GM23338 (cell line): ENCODE results near the gene NOVA2. TPM values are rescaled to one million over a fixed set of nuclear protein-coding genes. Genes with fewer than 3 reads are reported as not detected.

ENCODE experiments used
- ATAC-seq: fragments of 200-7000 bp; cut with Tn5 transposase; 3 replicates; pipeline ENCODE4 v1.9.1; 2020
- DNase-seq: peaks from one replicate; pipeline ENCODE4 v3.0.0-alpha.2; 2015; ENCODE audit warnings: low spot score
- H2AFZ ChIP-seq: fragments of 200-600 bp; sonication (generic); 2 replicates; pipeline ENCODE4 v1.8.0; 2016; ENCODE audit warnings: antibody characterized with exemption, mild to moderate bottlenecking, moderate library complexity
- H3F3A ChIP-seq: fragments of 200-600 bp; sonication (generic); replicated peaks from 2 replicates; pipeline ENCODE4 v1.8.0; 2017; ENCODE audit warnings: antibody characterized with exemption, mixed run types, low read depth
- H3K27ac ChIP-seq: fragments of 200-600 bp; sonication (generic); 2 replicates; pipeline ENCODE4 v1.6.1; 2016; ENCODE audit warnings: low read depth
- H3K27me3 ChIP-seq: fragments of 200-600 bp; sonication (generic); 2 replicates; pipeline ENCODE4 v1.8.0; 2016; ENCODE audit warnings: mild to moderate bottlenecking, mixed run types, moderate library complexity; ENCODE audit not compliant: insufficient read depth
- H3K36me3 ChIP-seq: fragments of 200-600 bp; sonication (generic); 2 replicates; pipeline ENCODE4 v1.8.0; 2016; ENCODE audit warnings: mild to moderate bottlenecking; ENCODE audit not compliant: insufficient read depth
- H3K4me1 ChIP-seq: fragments of 200-600 bp; sonication (generic); 2 replicates; pipeline ENCODE4 v1.8.0; 2016; ENCODE audit warnings: mild to moderate bottlenecking, moderate library complexity; ENCODE audit not compliant: insufficient read depth
- H3K4me2 ChIP-seq: fragments of 200-600 bp; sonication (generic); 2 replicates; pipeline ENCODE4 v1.7.1; 2017; ENCODE audit warnings: mixed run types
- H3K4me3 ChIP-seq: fragments of 200-600 bp; sonication (generic); 2 replicates; pipeline ENCODE4 v1.6.1; 2016; ENCODE audit warnings: mixed run types
- H3K79me2 ChIP-seq: fragments of 200-600 bp; sonication (generic); replicated peaks from 2 replicates; pipeline ENCODE4 v1.8.0; 2017; ENCODE audit warnings: mild to moderate bottlenecking; ENCODE audit not compliant: insufficient read depth
- H3K9me2 ChIP-seq: fragments of 200-600 bp; sonication (generic); 2 replicates; pipeline ENCODE4 v1.8.0; 2017; ENCODE audit not compliant: insufficient read depth
- H4K20me1 ChIP-seq: fragments of 200-600 bp; sonication (generic); replicated peaks from 2 replicates; pipeline ENCODE4 v1.8.0; 2017; ENCODE audit warnings: mild to moderate bottlenecking; ENCODE audit not compliant: insufficient read depth
- H3K27ac Mint-ChIP-seq: 2 replicates; pipeline ENCODE4 v1.8.0; 2020; ENCODE audit warnings: inconsistent platforms, mild to moderate bottlenecking, moderate library complexity, mixed read lengths
- H3K27me3 Mint-ChIP-seq: 3 replicates; pipeline ENCODE4 v1.8.0; 2022; ENCODE audit warnings: low read depth, mild to moderate bottlenecking, moderate library complexity, mixed read lengths, inconsistent platforms; ENCODE audit not compliant: insufficient read depth, poor library complexity
- H3K36me3 Mint-ChIP-seq: 3 replicates; pipeline ENCODE4 v1.8.0; 2021; ENCODE audit warnings: low read depth, mild to moderate bottlenecking, inconsistent platforms, moderate library complexity, mixed read lengths
- H3K4me1 Mint-ChIP-seq: 3 replicates; pipeline ENCODE4 v1.8.0; 2020; ENCODE audit warnings: mild to moderate bottlenecking, inconsistent platforms, mixed read lengths
- H3K4me3 Mint-ChIP-seq: 3 replicates; pipeline ENCODE4 v1.8.0; 2021; ENCODE audit warnings: moderate library complexity, mild to moderate bottlenecking, inconsistent platforms, mixed read lengths
- H3K9me3 Mint-ChIP-seq: 3 replicates; pipeline ENCODE4 v1.8.0; 2020; ENCODE audit warnings: moderate library complexity, mild to moderate bottlenecking, inconsistent platforms, mixed read lengths
- CREB1 ChIP-seq: fragments of 250-450 bp; sonication (Bioruptor Pico); IDR thresholded peaks from 2 replicates; pipeline ENCODE4 v1.5.0; 2020; ENCODE audit warnings: low read depth, mild to moderate bottlenecking, moderate library complexity
- EZH2 ChIP-seq: fragments of 200-600 bp; sonication (generic); IDR thresholded peaks from one replicate; pipeline ENCODE4 v1.8.0; 2017; ENCODE audit warnings: antibody characterized with exemption, mild to moderate bottlenecking, low read depth; ENCODE audit not compliant: unreplicated experiment
- EZH2phosphoT487 ChIP-seq: fragments of 200-600 bp; sonication (generic); IDR thresholded peaks from one replicate; pipeline ENCODE4 v1.8.1; 2018; ENCODE audit warnings: antibody characterized with exemption; ENCODE audit not compliant: unreplicated experiment
- NANOG ChIP-seq: IDR thresholded peaks from 2 replicates; pipeline ENCODE4 v1.6.1; 2016; ENCODE audit warnings: antibody characterized with exemption, borderline replicate concordance
- POLR2AphosphoS5 ChIP-seq: IDR thresholded peaks from 2 replicates; pipeline ENCODE4 v1.6.1; 2016; ENCODE audit warnings: antibody characterized with exemption, low read depth
- ZNF114 ChIP-seq: fragments of 250-450 bp; sonication (Bioruptor Pico); IDR thresholded peaks from 2 replicates; pipeline ENCODE4 v1.5.0; 2020; ENCODE audit warnings: mild to moderate bottlenecking, moderate library complexity
- polyA plus RNA-seq: library from polyadenylated mRNA; unstranded; fragments of >200 nt; fragmentation: Nextera tagmentation; extraction: Ambion mirVana; gene quantifications from 2 replicates; pipeline ENCODE4 v1.2.1, GENCODE V29; 2016
- total RNA-seq: library from RNA; depleted of rRNA; stranded (reverse); fragments of >200 nt; shearing (Covaris generic); gene quantifications from 2 replicates; pipeline ENCODE4 v1.2.3, GENCODE V29; 2014
- TF ChIP-seq, protein P1 (sequence below), 2 experiments: fragments of 200-600 bp in 1 of 2; sonication (generic) in 1 of 2; conservative IDR thresholded peaks; 2 replicates each; pipeline versions ENCODE4 v1.5.1 to v1.6.1; 2016 to 2017; ENCODE audit warnings: antibody characterized with exemption in 2 of 2, low read depth in 2 of 2, mild to moderate bottlenecking in 2 of 2, moderate library complexity in 1 of 2
- TF ChIP-seq, protein P2 (sequence below): IDR thresholded peaks from 2 replicates; pipeline ENCODE4 v1.6.1; 2016; ENCODE audit warnings: antibody characterized with exemption
- TF ChIP-seq, protein P3 (sequence below): IDR thresholded peaks from one replicate; pipeline ENCODE4 v1.6.1; 2018; ENCODE audit warnings: antibody characterized with exemption; ENCODE audit not compliant: unreplicated experiment

NOVA2 gene
- total and polyA plus RNA-seq, 2 experiments from 2014 or later: 5.1 to 13.7 TPM

DNA sequence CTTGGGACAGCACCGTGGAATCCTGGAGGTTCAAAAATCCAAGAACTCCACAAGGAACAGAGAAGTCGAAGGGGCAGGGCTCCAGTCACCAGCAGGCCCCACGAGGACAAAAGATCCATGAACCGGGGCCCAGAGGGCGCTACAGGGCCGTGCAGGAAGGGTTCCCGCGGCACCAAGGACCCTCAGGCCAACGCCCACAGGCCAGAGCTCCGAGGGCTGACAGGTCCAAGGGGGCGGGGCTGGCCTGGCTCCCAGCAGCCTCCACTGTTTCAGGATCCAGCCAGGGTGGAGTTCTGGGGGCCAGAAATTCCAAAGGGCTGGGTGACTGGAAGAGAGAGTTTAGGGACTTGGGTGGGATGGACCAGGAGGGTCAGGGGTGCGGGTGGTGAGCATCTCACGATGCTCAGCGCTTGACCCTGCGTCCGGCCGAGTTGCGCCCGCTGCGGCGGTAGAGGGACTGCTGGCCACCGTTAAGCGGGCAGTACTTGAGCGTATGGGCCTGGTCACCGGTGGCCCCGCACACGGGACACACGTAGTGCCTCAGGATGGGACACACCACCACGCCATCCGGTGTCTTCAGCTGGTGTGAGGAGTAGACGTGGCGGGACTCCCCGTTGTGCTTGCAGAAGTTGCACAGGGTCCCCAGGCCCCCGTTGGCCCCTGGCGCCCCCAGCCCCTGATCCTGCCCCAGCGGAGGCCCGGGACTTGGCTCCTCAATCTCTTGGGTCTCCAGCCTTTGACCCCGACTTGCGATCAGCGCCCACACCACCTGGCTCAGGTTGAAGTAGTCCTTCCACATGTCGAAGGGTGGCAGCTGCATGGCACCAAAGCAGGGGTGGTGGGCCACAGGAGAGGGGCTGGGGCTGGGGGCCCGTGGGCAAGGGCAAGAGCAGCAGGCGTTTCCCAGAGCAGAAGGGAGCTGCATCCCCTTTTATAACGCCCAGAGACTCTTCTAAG, 59.5 kb downstream of the NOVA2 start, which contains the start of gene NANOS2:
TSS of gene NANOS2 (minus strand) at position 905 of the 957 bp plus-strand sequence. CDS start at position 820, 85 bp downstream.
- Histone ChIP-seq H3K9me2 (no peaks in the 10 kb centered on the region), H3F3A (0 out of 2 replicates have a peak, but pooled peaks cover 4% of the 10 kb centered on the region), H3K4me3 (no peak within 1 kb of the TSS), H3K79me2 (no peaks in the 10 kb centered on the region), H3K36me3 (no peaks in the 10 kb centered on the region), H3K27ac (no peak within 1 kb of the TSS), H2AFZ (peak within 1 kb of the TSS; percentile 81; the same call in 1 of the 2 replicates), H3K4me2 (no peak within 1 kb of the TSS), H3K4me1 (no peaks in the 10 kb centered on the region), H4K20me1 (no peaks in the 10 kb centered on the region), H3K27me3 (no peaks in the 10 kb centered on the region)
- H3K36me3 Mint-ChIP-seq: no peaks in the 10 kb centered on the region; the same call in 2 of the 3 replicates
- H3K4me3 Mint-ChIP-seq: no peak within 1 kb of the TSS; the same call in 2 of the 3 replicates
- no peak within 1 kb of the TSS for H3K27ac Mint-ChIP-seq
- peaks cover 17% of the 10 kb centered on the region for H3K27me3 Mint-ChIP-seq
- H3K9me3 Mint-ChIP-seq: no peaks in the 10 kb centered on the region; the same call in 2 of the 3 replicates
- TF ChIP-seq, protein P1, sequence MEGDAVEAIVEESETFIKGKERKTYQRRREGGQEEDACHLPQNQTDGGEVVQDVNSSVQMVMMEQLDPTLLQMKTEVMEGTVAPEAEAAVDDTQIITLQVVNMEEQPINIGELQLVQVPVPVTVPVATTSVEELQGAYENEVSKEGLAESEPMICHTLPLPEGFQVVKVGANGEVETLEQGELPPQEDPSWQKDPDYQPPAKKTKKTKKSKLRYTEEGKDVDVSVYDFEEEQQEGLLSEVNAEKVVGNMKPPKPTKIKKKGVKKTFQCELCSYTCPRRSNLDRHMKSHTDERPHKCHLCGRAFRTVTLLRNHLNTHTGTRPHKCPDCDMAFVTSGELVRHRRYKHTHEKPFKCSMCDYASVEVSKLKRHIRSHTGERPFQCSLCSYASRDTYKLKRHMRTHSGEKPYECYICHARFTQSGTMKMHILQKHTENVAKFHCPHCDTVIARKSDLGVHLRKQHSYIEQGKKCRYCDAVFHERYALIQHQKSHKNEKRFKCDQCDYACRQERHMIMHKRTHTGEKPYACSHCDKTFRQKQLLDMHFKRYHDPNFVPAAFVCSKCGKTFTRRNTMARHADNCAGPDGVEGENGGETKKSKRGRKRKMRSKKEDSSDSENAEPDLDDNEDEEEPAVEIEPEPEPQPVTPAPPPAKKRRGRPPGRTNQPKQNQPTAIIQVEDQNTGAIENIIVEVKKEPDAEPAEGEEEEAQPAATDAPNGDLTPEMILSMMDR (conservative IDR thresholded peaks at IDR 0.05; ENCODE audit: low read depth in 2 of 2): peak; percentile 71 to 94
- no peak for TF ChIP-seq ZNF114
- 0 out of 2 replicates have a peak, but pooled peaks have one; percentile 12 for TF ChIP-seq CREB1 (CRISPR knock-in tag)
- no peaks in the 10 kb centered on the region; the same call in 2 of the 3 replicates for H3K4me1 Mint-ChIP-seq
- ATAC-seq (peak; percentile 98), DNase-seq (peak; percentile 98)

DNA sequence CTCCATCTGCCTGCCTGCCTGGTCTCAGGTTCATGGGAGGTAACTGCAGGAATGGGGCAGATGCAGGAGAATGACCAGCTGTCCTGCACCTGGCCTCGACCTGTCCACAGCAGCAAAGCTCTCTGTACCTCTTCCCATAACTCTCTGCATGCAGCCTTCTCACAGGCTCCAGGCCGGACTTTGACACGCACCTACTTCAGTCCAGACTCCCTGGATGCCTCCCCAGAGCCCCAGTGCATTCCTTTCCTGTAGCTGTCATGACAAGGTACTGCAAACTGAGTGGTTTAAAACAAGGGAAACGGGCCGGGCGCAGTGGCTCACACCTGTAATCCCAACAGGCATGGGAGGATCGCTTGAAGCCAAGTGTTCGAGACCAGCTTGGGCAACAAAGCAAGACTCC, 62.4 kb downstream of the NOVA2 start:
- Histone ChIP-seq H3K9me2 (no peaks in the 10 kb centered on the region), H3K4me3 (no peak overlapping the region), H2AFZ (no peak overlapping the region), H3K27ac (no peak overlapping the region), H3K36me3 (no peaks in the 10 kb centered on the region), H3F3A (0 out of 2 replicates have a peak, but pooled peaks cover 9% of the 10 kb centered on the region), H3K4me1 (no peaks in the 10 kb centered on the region), H4K20me1 (no peaks in the 10 kb centered on the region), H3K27me3 (no peaks in the 10 kb centered on the region), H3K4me2 (no peak overlapping the region), H3K79me2 (no peaks in the 10 kb centered on the region)
- Mint-ChIP-seq H3K36me3 (no peaks in the 10 kb centered on the region; the same call in 2 of the 3 replicates), H3K4me1 (no peaks in the 10 kb centered on the region; the same call in 2 of the 3 replicates), H3K9me3 (no peaks in the 10 kb centered on the region), H3K27ac (no peak overlapping the region), H3K4me3 (no peak overlapping the region), H3K27me3 (peaks cover 13% of the 10 kb centered on the region)
- no peak for DNase-seq
- no peak for ATAC-seq
- TF ChIP-seq CREB1 (CRISPR knock-in tag) (no peak), POLR2AphosphoS5 (no peak), EZH2phosphoT487 (no peak), ZNF114 (no peak), EZH2 (no peak), NANOG (no peak)
- TF ChIP-seq, protein P2, sequence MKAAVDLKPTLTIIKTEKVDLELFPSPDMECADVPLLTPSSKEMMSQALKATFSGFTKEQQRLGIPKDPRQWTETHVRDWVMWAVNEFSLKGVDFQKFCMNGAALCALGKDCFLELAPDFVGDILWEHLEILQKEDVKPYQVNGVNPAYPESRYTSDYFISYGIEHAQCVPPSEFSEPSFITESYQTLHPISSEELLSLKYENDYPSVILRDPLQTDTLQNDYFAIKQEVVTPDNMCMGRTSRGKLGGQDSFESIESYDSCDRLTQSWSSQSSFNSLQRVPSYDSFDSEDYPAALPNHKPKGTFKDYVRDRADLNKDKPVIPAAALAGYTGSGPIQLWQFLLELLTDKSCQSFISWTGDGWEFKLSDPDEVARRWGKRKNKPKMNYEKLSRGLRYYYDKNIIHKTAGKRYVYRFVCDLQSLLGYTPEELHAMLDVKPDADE: no peak
- TF ChIP-seq, protein P1 (conservative IDR thresholded peaks at IDR 0.05; ENCODE audit: low read depth in 2 of 2): no peak
- TF ChIP-seq, protein P3, sequence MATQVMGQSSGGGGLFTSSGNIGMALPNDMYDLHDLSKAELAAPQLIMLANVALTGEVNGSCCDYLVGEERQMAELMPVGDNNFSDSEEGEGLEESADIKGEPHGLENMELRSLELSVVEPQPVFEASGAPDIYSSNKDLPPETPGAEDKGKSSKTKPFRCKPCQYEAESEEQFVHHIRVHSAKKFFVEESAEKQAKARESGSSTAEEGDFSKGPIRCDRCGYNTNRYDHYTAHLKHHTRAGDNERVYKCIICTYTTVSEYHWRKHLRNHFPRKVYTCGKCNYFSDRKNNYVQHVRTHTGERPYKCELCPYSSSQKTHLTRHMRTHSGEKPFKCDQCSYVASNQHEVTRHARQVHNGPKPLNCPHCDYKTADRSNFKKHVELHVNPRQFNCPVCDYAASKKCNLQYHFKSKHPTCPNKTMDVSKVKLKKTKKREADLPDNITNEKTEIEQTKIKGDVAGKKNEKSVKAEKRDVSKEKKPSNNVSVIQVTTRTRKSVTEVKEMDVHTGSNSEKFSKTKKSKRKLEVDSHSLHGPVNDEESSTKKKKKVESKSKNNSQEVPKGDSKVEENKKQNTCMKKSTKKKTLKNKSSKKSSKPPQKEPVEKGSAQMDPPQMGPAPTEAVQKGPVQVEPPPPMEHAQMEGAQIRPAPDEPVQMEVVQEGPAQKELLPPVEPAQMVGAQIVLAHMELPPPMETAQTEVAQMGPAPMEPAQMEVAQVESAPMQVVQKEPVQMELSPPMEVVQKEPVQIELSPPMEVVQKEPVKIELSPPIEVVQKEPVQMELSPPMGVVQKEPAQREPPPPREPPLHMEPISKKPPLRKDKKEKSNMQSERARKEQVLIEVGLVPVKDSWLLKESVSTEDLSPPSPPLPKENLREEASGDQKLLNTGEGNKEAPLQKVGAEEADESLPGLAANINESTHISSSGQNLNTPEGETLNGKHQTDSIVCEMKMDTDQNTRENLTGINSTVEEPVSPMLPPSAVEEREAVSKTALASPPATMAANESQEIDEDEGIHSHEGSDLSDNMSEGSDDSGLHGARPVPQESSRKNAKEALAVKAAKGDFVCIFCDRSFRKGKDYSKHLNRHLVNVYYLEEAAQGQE: no peak
